Neuron (in vitro differentiated cells): Measurements from ENCODE around the gene MASP1.
"Not testable (repeated sequence)": the region's sequence is repeated elsewhere in the genome, so short reads cannot be mapped to it uniquely, and the experiment has no call there.

Source experiments
- H2AFZ ChIP-seq: one replicate; pipeline ENCODE4 v1.6.1; 2013; ENCODE audit warnings: low read depth, mild to moderate bottlenecking, inconsistent platforms, low read length, moderate library complexity
- H3K27me3 ChIP-seq: one replicate; pipeline ENCODE4 v1.6.1; 2013; ENCODE audit warnings: low read length; ENCODE audit not compliant: insufficient read depth
- H3K36me3 ChIP-seq: one replicate; pipeline ENCODE4 v1.6.1; 2013; ENCODE audit warnings: low read length; ENCODE audit not compliant: insufficient read depth
- H3K4me1 ChIP-seq: one replicate; pipeline ENCODE4 v1.6.1; 2013; ENCODE audit warnings: low read length; ENCODE audit not compliant: insufficient read depth
- H3K4me3 ChIP-seq: 2 replicates; pipeline ENCODE4 v1.5.1; 2013; ENCODE audit warnings: mild to moderate bottlenecking, low read length, moderate library complexity
- H3K9me3 ChIP-seq: one replicate; pipeline ENCODE4 v1.6.1; 2013; ENCODE audit warnings: low read length

MASP1 gene

DNA sequence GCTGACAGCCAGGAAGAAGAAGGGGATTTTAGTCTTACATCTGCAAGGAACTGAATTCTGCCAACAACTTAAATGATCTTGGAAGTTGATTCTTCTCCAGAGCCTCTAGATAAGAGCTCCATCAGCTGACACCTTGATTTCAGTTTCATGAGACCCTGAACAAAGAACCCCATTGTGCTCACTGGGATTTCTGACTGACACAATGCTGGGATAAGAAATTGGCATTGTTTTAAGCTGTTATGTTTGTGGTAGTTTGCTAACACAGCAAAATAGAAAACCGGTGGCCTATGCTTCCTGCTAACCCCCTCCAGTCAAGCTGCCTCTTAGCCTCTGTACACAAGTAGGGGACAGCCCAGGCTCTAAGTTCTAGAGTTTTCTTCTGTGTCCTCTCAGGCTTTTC lies 36.2 kb downstream of the MASP1 start:
- Histone ChIP-seq H3K36me3 (no peaks in the 10 kb centered on the region), H2AFZ (no peak overlapping the region), H3K27me3 (no peaks in the 10 kb centered on the region), H3K4me3 (no peak overlapping the region), H3K4me1 (no peaks in the 10 kb centered on the region), H3K9me3 (no peaks in the 10 kb centered on the region)

GRCh38 chr3:187252311-187252710 lies 39.2 kb downstream of the MASP1 start:
- Histone ChIP-seq H3K36me3 (no peaks in the 10 kb centered on the region), H2AFZ (no peak overlapping the region), H3K9me3 (no peaks in the 10 kb centered on the region), H3K27me3 (no peaks in the 10 kb centered on the region), H3K4me1 (no peaks in the 10 kb centered on the region), H3K4me3 (no peak overlapping the region)

DNA sequence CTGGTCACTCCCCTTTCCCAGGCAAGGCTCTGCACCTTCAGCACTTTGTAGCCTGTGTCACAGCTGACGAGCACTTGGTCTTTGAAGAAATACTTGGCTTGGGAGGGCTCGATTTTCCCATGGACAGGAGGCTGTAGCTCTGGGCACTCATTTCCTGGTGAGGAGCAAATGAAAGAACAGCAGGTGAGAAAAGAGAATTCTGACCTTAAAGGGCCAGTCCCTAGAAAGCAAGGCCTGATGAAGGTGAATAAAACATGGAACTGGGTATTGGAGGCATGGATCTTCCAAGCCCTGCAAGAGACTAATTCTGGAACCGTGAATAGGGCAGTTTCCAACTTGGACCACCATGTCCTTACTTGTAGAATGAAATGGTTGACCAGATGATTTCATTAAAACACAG lies 39.9 kb downstream of the MASP1 start:
- no peaks in the 10 kb centered on the region for H3K36me3 ChIP-seq
- H3K4me1 ChIP-seq: no peaks in the 10 kb centered on the region
- no peak overlapping the region for H3K4me3 ChIP-seq
- H3K9me3 ChIP-seq: no peaks in the 10 kb centered on the region
- H2AFZ ChIP-seq: no peak overlapping the region
- H3K27me3 ChIP-seq: no peaks in the 10 kb centered on the region

- no peaks in the 10 kb centered on the region for H3K27me3 ChIP-seq
- H2AFZ ChIP-seq: no peak overlapping the region
- H3K4me1 ChIP-seq: no peaks in the 10 kb centered on the region
- no peaks in the 10 kb centered on the region for H3K36me3 ChIP-seq
- H3K4me3 ChIP-seq: no peak overlapping the region
- no peaks in the 10 kb centered on the region for H3K9me3 ChIP-seq
Measured at GRCh38 chr3:187247398-187247797, 44.1 kb downstream of the MASP1 start.

GRCh38 chr3:187243933-187244524 lies 47.5 kb downstream of the MASP1 start:
- Histone ChIP-seq H3K4me1 (no peaks in the 10 kb centered on the region), H3K36me3 (no peaks in the 10 kb centered on the region), H3K4me3 (no peak overlapping the region), H3K27me3 (no peaks in the 10 kb centered on the region), H3K9me3 (no peaks in the 10 kb centered on the region), H2AFZ (no peak overlapping the region)

DNA sequence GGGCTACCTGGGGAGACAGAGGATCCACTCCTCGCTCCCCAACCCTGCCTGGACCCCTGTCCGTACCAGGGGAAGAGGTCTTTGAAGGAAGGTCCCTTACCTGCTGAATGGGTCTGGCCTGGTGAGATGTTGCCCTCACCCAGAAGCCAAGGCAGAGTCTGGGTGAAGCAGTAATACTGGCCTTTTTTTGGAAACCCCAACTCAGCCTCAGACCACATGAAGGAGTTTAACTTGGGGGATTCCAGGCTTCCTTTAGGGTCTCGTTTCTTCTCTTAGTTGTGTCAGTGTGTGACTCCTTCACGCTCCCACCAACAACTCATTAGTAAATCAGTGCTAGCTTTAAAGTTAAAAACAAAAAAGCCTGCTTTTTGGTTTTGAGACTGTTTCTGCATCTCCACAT lies 48.6 kb downstream of the MASP1 start:
- Histone ChIP-seq H2AFZ (no peak overlapping the region), H3K9me3 (no peaks in the 10 kb centered on the region), H3K27me3 (no peaks in the 10 kb centered on the region), H3K36me3 (no peaks in the 10 kb centered on the region), H3K4me3 (no peak overlapping the region), H3K4me1 (no peaks in the 10 kb centered on the region)

- H3K4me3 ChIP-seq: no peak overlapping the region
- no peaks in the 10 kb centered on the region for H3K9me3 ChIP-seq
- no peaks in the 10 kb centered on the region for H3K4me1 ChIP-seq
- no peak overlapping the region for H2AFZ ChIP-seq
- no peaks in the 10 kb centered on the region for H3K36me3 ChIP-seq
- H3K27me3 ChIP-seq: no peaks in the 10 kb centered on the region
Measured at GRCh38 chr3:187242435-187242834, 49.1 kb downstream of the MASP1 start.

GRCh38 chr3:187238835-187239234 lies 52.7 kb downstream of the MASP1 start:
- not testable (repeated sequence) for H3K36me3 ChIP-seq, H3K27me3 ChIP-seq, H3K9me3 ChIP-seq, H2AFZ ChIP-seq, H3K4me3 ChIP-seq, H3K4me1 ChIP-seq

DNA sequence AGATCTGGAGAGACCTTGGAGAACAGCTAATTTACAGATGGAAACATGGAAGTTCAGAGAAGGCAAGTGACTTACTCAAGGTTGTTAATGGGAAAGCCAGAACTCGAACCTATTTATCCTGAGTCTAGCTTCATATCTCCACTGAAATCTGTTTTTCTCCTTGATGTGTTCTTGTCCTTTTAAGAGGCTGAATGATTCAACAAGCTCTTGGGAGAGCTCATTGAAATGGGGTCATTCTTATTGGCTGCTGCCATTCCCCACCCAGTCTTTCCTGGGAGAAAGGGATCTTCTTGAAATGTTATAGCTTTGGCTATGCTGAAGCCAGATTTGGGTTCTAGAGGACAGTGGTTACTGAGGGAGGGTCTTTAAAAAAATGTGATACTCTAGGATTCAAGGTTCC lies 53.3 kb downstream of the MASP1 start:
- H3K36me3 ChIP-seq: no peaks in the 10 kb centered on the region
- H2AFZ ChIP-seq: no peak overlapping the region
- no peaks in the 10 kb centered on the region for H3K9me3 ChIP-seq
- no peak overlapping the region for H3K4me3 ChIP-seq
- no peaks in the 10 kb centered on the region for H3K27me3 ChIP-seq
- no peaks in the 10 kb centered on the region for H3K4me1 ChIP-seq

GRCh38 chr3:187237741-187238140 lies 53.8 kb downstream of the MASP1 start:
- no peaks in the 10 kb centered on the region for H3K27me3 ChIP-seq
- H3K36me3 ChIP-seq: no peaks in the 10 kb centered on the region
- H3K4me1 ChIP-seq: no peaks in the 10 kb centered on the region
- no peaks in the 10 kb centered on the region for H3K9me3 ChIP-seq
- no peak overlapping the region for H2AFZ ChIP-seq
- H3K4me3 ChIP-seq: no peak overlapping the region

GRCh38 chr3:187236962-187237361 lies 54.6 kb downstream of the MASP1 start:
- no peak overlapping the region for H3K4me3 ChIP-seq

DNA sequence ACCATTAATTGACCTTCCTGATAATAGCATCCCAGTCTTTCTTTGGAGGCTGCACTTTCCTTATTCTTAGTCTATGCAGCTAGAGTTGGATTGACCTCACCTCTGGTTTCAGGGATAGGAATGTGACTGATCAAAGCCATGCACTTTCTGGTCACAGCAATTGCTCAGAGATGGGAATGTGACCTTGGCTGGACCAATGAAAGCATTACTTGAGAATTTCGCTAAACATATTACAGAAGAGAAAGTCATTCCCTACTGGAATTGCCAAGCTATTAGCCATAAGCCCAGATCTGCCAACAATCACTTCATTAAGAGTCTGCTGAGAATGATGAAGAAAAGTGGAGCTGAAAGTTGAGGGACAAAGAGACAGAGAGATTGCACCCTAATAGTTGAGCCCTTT lies 61.5 kb downstream of the MASP1 start:
- H3K4me3 ChIP-seq: no peak overlapping the region
- no peaks in the 10 kb centered on the region for H3K9me3 ChIP-seq
- no peaks in the 10 kb centered on the region for H3K27me3 ChIP-seq
- no peak overlapping the region for H2AFZ ChIP-seq
- no peaks in the 10 kb centered on the region for H3K36me3 ChIP-seq
- no peaks in the 10 kb centered on the region for H3K4me1 ChIP-seq

More at GRCh38 chr3:187236962-187237361, 54.6 kb downstream of the MASP1 start:
- no peaks in the 10 kb centered on the region for H3K36me3 ChIP-seq
- no peaks in the 10 kb centered on the region for H3K27me3 ChIP-seq
- no peaks in the 10 kb centered on the region for H3K4me1 ChIP-seq
- no peak overlapping the region for H2AFZ ChIP-seq
- no peaks in the 10 kb centered on the region for H3K9me3 ChIP-seq

- H3K4me3 ChIP-seq: no peak overlapping the region
- H3K27me3 ChIP-seq: no peaks in the 10 kb centered on the region
- H3K9me3 ChIP-seq: no peaks in the 10 kb centered on the region
- H3K4me1 ChIP-seq: no peaks in the 10 kb centered on the region
- no peak overlapping the region for H2AFZ ChIP-seq
- no peaks in the 10 kb centered on the region for H3K36me3 ChIP-seq
Measured at GRCh38 chr3:187228740-187229139, 62.8 kb downstream of the MASP1 start.

DNA sequence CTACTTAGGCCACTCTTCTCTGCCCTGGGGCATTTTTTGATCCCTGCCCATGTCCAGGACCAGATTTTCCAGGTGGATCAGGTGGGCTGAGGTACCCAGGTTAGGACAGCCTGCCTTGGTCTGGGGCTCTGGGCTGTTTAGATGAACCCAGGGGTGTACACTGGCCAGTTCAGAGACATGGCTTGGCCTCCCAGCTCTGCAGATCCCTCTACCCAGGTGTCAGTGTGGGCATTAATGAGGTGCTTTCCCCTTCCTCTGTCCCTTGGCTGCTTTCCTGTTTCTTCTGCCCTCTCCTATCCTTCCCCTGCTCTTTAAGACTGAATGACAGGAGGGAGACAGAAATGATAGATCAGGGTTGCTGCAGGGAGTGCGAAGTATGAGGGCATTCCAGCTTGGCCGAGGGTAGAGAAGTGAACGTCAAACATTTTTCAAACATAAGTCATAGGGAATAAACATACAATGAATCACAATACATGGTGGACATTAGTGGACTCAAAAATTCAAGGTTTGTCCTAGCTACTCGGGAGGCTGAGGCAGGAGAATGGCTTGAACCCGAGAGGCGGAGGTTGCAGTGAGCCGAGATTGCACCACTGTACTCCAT lies 63.8 kb downstream of the MASP1 start:
- H3K36me3 ChIP-seq: no peaks in the 10 kb centered on the region
- H3K4me3 ChIP-seq: no peak overlapping the region
- no peaks in the 10 kb centered on the region for H3K4me1 ChIP-seq
- H3K9me3 ChIP-seq: no peaks in the 10 kb centered on the region
- H2AFZ ChIP-seq: no peak overlapping the region
- H3K27me3 ChIP-seq: no peaks in the 10 kb centered on the region
